NCI-H1092 (cell line): ENCODE data around the gene PSORS1C2.

Experiments
- DNase-seq: peaks from one replicate; lab custom pipeline; 2025; lab: John Stamatoyannopoulos, UW

Gene PSORS1C2

GRCh38 chr6:31140643-31141042, 1.8 kb upstream of the PSORS1C2 start:
- no peak for DNase-seq

- DNase-seq, result no peak
Measured at GRCh38 chr6:31139599-31139998, 733 bp upstream of the PSORS1C2 start.

GRCh38 chr6:31135710-31136109, 3.2 kb downstream of the PSORS1C2 start:
- DNase-seq, result no peak

GRCh38 chr6:31132806-31133205, 6.1 kb downstream of the PSORS1C2 start:
- DNase-seq, result no peak

GRCh38 chr6:31131595-31131994, 7.3 kb downstream of the PSORS1C2 start:
- DNase-seq, result no peak

- no peak for DNase-seq
Measured at GRCh38 chr6:31130751-31131150, 8.1 kb downstream of the PSORS1C2 start.

- DNase-seq, result no peak
Measured at GRCh38 chr6:31129130-31129529, 9.7 kb downstream of the PSORS1C2 start.

- peak; percentile 1 for DNase-seq
Measured at GRCh38 chr6:31128093-31128676, 10.7 kb downstream of the PSORS1C2 start.

- no peak for DNase-seq
Measured at GRCh38 chr6:31126396-31127175, 12.3 kb downstream of the PSORS1C2 start.

GRCh38 chr6:31125586-31126363, 13.1 kb downstream of the PSORS1C2 start:
- DNase-seq, result no peak

- no peak for DNase-seq
Measured at GRCh38 chr6:31125162-31125561, 13.7 kb downstream of the PSORS1C2 start.

- no peak for DNase-seq
Measured at GRCh38 chr6:31122791-31123706, 15.8 kb downstream of the PSORS1C2 start.

GRCh38 chr6:31121131-31121790, 17.6 kb downstream of the PSORS1C2 start:
- DNase-seq, result no peak

- no peak for DNase-seq
Measured at GRCh38 chr6:31120151-31120915, 18.5 kb downstream of the PSORS1C2 start, which contains the start of gene CDSN. TSS of gene CDSN (minus strand) at chr6:31120446. CDS start at chr6:31120419, 27 bp downstream.

- no peak for DNase-seq
Measured at GRCh38 chr6:31118178-31118577, 20.7 kb downstream of the PSORS1C2 start.

- no peak for DNase-seq
Measured at GRCh38 chr6:31116661-31117385, 22.0 kb downstream of the PSORS1C2 start.

- DNase-seq, result no peak
Measured at GRCh38 chr6:31115941-31116560, 22.8 kb downstream of the PSORS1C2 start.

GRCh38 chr6:31114970-31115849, 23.7 kb downstream of the PSORS1C2 start:
- no peak for DNase-seq
